GM12801 (cell line): ENCODE results near the gene ABHD2.

ENCODE experiments used
- TF ChIP-seq, protein P1 (sequence below): IDR thresholded peaks from one replicate; pipeline ENCODE4 v1.5.1; 2011; ENCODE audit warnings: control low read depth; ENCODE audit not compliant: insufficient read length; ENCODE audit errors: extremely low read depth

The ABHD2 gene

DNA sequence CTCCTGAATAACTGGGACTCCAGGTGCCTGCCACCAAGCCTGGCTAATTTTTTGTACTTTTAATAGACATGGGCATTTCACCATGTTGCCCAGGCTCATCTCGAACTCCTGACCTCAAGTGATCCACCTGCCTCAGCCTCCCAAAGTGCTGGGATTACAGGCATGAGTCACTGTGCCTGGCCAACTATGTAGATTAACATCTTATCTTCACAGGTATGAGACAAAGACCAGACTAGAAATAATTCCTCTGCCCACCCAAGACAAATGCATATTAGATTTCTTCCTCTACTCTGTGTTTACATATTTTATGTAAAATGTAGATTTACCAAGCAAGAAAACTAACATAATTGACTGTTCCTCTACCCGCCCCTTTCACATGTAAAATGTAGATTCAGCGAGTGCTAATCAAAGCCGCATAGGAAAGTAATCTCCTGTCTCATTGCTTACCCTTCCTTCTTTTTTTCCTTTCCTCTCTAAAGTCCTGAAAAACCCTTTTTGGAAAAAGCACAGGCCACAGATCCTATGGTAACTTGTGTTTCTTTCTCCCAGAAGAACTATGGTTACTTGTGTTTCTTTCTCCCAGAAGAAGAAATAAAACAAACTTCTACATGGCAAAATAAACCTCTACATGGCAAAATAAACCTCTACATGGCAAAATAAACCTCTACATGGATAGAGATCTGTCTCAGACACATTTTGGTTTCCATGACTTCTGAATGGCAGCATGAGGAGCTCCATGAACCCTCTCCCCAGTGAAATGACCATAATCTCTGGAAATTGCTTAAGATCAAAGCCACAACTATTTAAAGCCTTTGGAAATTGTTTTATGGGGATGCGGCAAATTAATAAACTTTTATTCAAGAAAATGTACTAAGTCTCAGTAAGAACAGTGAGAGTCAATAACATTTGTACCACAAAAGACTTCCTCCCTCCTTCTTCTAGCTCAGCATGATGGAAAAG is 9.1 kb upstream of the ABHD2 start:
- TF ChIP-seq, protein P1, sequence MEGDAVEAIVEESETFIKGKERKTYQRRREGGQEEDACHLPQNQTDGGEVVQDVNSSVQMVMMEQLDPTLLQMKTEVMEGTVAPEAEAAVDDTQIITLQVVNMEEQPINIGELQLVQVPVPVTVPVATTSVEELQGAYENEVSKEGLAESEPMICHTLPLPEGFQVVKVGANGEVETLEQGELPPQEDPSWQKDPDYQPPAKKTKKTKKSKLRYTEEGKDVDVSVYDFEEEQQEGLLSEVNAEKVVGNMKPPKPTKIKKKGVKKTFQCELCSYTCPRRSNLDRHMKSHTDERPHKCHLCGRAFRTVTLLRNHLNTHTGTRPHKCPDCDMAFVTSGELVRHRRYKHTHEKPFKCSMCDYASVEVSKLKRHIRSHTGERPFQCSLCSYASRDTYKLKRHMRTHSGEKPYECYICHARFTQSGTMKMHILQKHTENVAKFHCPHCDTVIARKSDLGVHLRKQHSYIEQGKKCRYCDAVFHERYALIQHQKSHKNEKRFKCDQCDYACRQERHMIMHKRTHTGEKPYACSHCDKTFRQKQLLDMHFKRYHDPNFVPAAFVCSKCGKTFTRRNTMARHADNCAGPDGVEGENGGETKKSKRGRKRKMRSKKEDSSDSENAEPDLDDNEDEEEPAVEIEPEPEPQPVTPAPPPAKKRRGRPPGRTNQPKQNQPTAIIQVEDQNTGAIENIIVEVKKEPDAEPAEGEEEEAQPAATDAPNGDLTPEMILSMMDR: no peak

DNA sequence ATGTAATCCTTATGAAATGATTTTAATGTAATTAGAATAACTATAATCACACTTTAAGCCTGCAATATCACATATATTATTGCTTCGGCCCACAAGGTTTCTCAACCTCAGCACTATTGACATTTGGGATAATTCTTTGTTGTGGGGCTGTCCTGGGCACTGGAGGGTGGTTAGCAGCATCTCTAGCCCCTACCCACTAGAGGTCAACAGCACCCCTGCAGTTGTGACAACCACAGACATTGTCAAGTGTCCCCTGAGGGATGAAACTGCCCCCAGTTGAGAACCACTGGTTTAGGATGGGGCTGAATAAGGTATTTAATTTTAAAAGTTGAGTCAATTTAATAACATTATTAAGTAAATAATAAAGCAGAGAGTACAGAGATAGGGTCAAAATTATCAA is 6.4 kb upstream of the ABHD2 start:
- TF ChIP-seq, protein P1: no peak

DNA sequence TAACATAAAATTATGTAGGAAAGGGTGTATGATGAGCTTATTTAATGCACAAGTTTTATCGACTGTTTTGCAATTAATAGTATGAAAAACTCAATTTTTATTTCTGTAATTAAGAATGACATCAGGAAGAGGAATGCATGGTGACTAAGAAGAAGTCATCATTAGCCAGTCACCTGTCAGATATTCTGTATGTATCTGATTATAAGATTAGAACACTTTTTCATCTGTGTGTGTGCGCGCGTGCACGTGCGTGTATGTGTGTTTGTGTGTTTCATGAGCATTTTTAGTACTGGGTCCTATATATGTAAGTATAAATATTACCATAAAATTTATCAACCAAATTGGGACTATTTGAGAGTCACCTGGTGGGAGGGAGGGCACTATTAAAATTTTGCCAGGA is 5.0 kb upstream of the ABHD2 start:
- TF ChIP-seq, protein P1: no peak

- TF ChIP-seq, protein P1: no peak
Observed at GRCh38 chr15:89085289-89085926, 2.8 kb upstream of the ABHD2 start.

- TF ChIP-seq, protein P1: no peak
Observed at GRCh38 chr15:89087161-89087829, 961 bp upstream of the ABHD2 start.

DNA sequence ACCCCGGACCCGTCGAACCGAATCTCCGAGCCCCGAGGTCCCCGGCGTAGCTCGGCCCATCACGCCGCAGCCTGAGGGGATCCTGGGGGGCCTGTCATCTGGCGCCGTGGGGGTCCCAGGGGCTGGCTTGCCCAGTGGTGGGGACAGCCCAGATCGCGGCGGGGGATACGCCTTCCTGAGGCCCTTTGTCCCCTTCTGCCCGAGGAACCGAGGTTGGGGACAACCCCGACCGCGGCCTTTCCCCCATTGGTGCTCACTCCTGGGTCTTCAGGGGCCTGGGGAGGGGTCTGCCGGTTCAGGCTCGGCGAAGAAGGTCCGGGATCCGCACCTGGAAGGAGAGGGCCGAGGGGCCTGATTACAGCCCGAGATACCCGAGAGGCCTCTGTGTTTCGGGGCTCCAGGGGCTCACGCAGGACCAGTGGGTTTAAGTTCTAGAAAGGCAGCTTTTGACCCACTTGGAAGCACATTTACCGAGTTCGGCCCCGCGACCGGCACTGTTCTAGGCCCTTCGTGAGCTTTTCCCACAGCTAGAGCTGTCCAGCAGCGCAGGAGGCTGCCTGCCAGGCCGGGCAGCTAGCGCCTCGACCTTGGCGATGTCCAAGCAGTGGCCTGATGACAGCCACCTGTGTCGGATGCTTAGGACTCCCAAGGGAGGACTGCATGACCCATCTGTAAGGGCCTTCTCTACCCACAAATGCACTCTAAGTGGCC is 504 bp downstream of the ABHD2 start:
- TF ChIP-seq, protein P1: no peak
